ENCODE measurements around the gene FBXW12. TPM values are rescaled to one million over a fixed set of nuclear protein-coding genes. Genes with fewer than 3 reads are reported as not detected.
"Not testable (repeated sequence)": the region's sequence is repeated elsewhere in the genome, so short reads cannot be mapped to it uniquely, and the experiment has no call there.

The FBXW12 gene
- total RNA-seq, 1 experiment from 2014 or later, result not detected

- Histone ChIP-seq H3K27me3 (ENCODE audit: low read length) (peaks cover 11% of the 10 kb centered on the region), H3K9ac (ENCODE audit: low read length) (no peak overlapping the region), H3K36me3 (ENCODE audit: low read depth, low read length) (no peaks in the 10 kb centered on the region), H3K4me2 (ENCODE audit: low read length) (no peak overlapping the region), H3K4me3 (ENCODE audit: low read length) (no peak overlapping the region), H3F3A (ENCODE audit: low read length, unreplicated experiment) (no peaks in the 10 kb centered on the region), H3K27ac (ENCODE audit: low read length) (no peak overlapping the region), H4K20me1 (ENCODE audit: low read length) (no peaks in the 10 kb centered on the region), H3K79me2 (ENCODE audit: low read length) (no peaks in the 10 kb centered on the region), H3K9me3 (ENCODE audit: low read length) (no peaks in the 10 kb centered on the region), H2AFZ (ENCODE audit: low read length) (no peak overlapping the region), H3K9me2 (replicated peaks; ENCODE audit: low read length) (no peaks in the 10 kb centered on the region), H3K4me1 (ENCODE audit: insufficient read depth, low read length) (no peaks in the 10 kb centered on the region)
- CTCF ChIA-PET, result no interaction called here
- TF ChIP-seq EZH2phosphoT487 (IDR thresholded peaks at IDR 0.05; ENCODE audit: borderline replicate concordance, low read length), result no peak
- TF ChIP-seq EZH2 (IDR thresholded peaks at IDR 0.05; ENCODE audit: low read length, unreplicated experiment), result no peak
- no peak for TF ChIP-seq CTCF (conservative IDR thresholded peaks at IDR 0.05; ENCODE audit: low read depth, low read length)
- intact Hi-C loops (cut with micrococcal nuclease), result no loop called here
- no TSS peak for BruUV-seq (replicated peaks)
- no peak for DNase-seq
- no peak for ATAC-seq
- POLR2A ChIA-PET (ENCODE audit: unreplicated experiment), result no interaction called here
Observed at GRCh38 chr3:48334605-48335004, 37.4 kb upstream of the FBXW12 start.

DNA sequence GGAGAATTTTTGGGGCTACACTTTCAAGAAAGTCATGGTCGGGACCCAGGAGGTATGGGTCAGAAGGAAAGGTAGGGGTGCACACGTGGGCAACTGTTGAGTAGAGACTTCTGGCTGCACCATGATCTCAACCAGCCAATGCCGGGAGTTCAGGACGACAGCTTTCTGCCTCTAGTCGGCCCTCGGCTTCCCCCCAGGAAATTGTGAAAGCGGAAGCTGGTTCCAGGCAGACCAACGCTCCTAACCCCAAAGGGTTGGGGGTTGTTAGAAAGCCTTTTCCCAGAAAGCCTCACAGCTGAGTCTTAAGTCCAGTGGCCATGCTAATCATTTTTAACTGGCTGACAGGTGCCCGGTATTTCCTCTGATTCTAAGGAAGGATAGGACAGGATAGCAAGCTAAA, 36.7 kb upstream of the FBXW12 start:
- BruUV-seq (replicated peaks); POLR2A ChIA-PET (ENCODE audit: unreplicated experiment): not testable (repeated sequence)
- peaks cover 11% of the 10 kb centered on the region for H3K27me3 ChIP-seq (ENCODE audit: low read length)

DNA sequence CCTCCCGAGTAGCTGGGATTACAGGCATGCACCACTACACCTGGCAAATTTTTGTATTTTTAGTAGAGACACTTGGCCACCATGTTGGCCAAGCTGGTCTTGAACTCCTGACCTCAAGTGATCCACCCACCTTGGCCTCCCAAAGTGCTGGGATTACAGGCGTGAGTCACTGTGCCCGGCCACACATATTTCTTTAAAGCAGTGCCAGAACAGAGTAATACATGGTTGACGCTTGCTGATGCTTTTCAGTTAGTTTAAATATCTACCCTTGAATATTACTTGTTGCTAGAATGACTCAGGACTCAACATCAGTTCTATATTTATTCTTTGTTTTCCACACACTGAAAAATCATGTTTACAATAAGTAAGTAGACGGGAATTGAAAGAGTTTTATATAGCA, 34.5 kb upstream of the FBXW12 start:
- peaks cover 11% of the 10 kb centered on the region for H3K27me3 ChIP-seq (ENCODE audit: low read length)
- POLR2A ChIA-PET (ENCODE audit: unreplicated experiment); H2AFZ ChIP-seq (ENCODE audit: low read length); intact Hi-C loops (cut with micrococcal nuclease); CTCF ChIA-PET; BruUV-seq (replicated peaks); H3K4me1 ChIP-seq (ENCODE audit: insufficient read depth, low read length); H3K9me3 ChIP-seq (ENCODE audit: low read length); H3K4me3 ChIP-seq (ENCODE audit: low read length); H3F3A ChIP-seq (ENCODE audit: low read length, unreplicated experiment); H3K9me2 ChIP-seq (replicated peaks; ENCODE audit: low read length); H3K9ac ChIP-seq (ENCODE audit: low read length); H4K20me1 ChIP-seq (ENCODE audit: low read length); H3K4me2 ChIP-seq (ENCODE audit: low read length); DNase-seq; H3K27ac ChIP-seq (ENCODE audit: low read length); ATAC-seq; H3K79me2 ChIP-seq (ENCODE audit: low read length); H3K36me3 ChIP-seq (ENCODE audit: low read depth, low read length): not testable (repeated sequence)

More for the DNA sequence above, 36.7 kb upstream of the FBXW12 start:
- H3K9me3 ChIP-seq (ENCODE audit: low read length); ATAC-seq; H3K27ac ChIP-seq (ENCODE audit: low read length); H3K36me3 ChIP-seq (ENCODE audit: low read depth, low read length); H3F3A ChIP-seq (ENCODE audit: low read length, unreplicated experiment); H4K20me1 ChIP-seq (ENCODE audit: low read length); CTCF ChIA-PET; H3K4me3 ChIP-seq (ENCODE audit: low read length); H3K4me1 ChIP-seq (ENCODE audit: insufficient read depth, low read length); H3K79me2 ChIP-seq (ENCODE audit: low read length); intact Hi-C loops (cut with micrococcal nuclease); H3K9me2 ChIP-seq (replicated peaks; ENCODE audit: low read length); H3K9ac ChIP-seq (ENCODE audit: low read length); H2AFZ ChIP-seq (ENCODE audit: low read length); H3K4me2 ChIP-seq (ENCODE audit: low read length); DNase-seq: not testable (repeated sequence)

GRCh38 chr3:48338635-48339034, 33.4 kb upstream of the FBXW12 start:
- H3K9me2 ChIP-seq (replicated peaks; ENCODE audit: low read length), result no peaks in the 10 kb centered on the region
- no TSS peak for BruUV-seq (replicated peaks)

More at GRCh38 chr3:48338635-48339034, 33.4 kb upstream of the FBXW12 start:
- Histone ChIP-seq H3K4me2 (ENCODE audit: low read length) (no peak overlapping the region), H3K27ac (ENCODE audit: low read length) (no peak overlapping the region), H2AFZ (ENCODE audit: low read length) (no peak overlapping the region), H3K4me3 (ENCODE audit: low read length) (no peak overlapping the region), H3K9ac (ENCODE audit: low read length) (no peak overlapping the region), H3K79me2 (ENCODE audit: low read length) (no peaks in the 10 kb centered on the region), H4K20me1 (ENCODE audit: low read length) (no peaks in the 10 kb centered on the region), H3K9me3 (ENCODE audit: low read length) (no peaks in the 10 kb centered on the region), H3F3A (ENCODE audit: low read length, unreplicated experiment) (no peaks in the 10 kb centered on the region), H3K4me1 (ENCODE audit: insufficient read depth, low read length) (no peaks in the 10 kb centered on the region), H3K36me3 (ENCODE audit: low read depth, low read length) (no peaks in the 10 kb centered on the region), H3K27me3 (ENCODE audit: low read length) (peaks cover 11% of the 10 kb centered on the region)
- intact Hi-C loops (cut with micrococcal nuclease), result no loop called here
- ChIA-PET POLR2A (ENCODE audit: unreplicated experiment) (no interaction called here), CTCF (no interaction called here)
- DNase-seq, result peak; percentile 9
- no peak for ATAC-seq
- TF ChIP-seq CTCF (conservative IDR thresholded peaks at IDR 0.05; ENCODE audit: low read depth, low read length) (no peak), EZH2phosphoT487 (IDR thresholded peaks at IDR 0.05; ENCODE audit: borderline replicate concordance, low read length) (no peak), EZH2 (IDR thresholded peaks at IDR 0.05; ENCODE audit: low read length, unreplicated experiment) (no peak)
